HG02870 (cell line): ENCODE data around the gene SND1.
"Not testable (repeated sequence)": the region's sequence is repeated elsewhere in the genome, so short reads cannot be mapped to it uniquely, and the experiment has no call there.

Experiments used
- ATAC-seq: cut with Tn5 transposase; IDR thresholded peaks from one replicate; pipeline ENCODE4 v1.9.1; 2021; ENCODE audit warnings: mild to moderate bottlenecking, moderate library complexity; ENCODE audit not compliant: unreplicated experiment

Gene SND1

DNA sequence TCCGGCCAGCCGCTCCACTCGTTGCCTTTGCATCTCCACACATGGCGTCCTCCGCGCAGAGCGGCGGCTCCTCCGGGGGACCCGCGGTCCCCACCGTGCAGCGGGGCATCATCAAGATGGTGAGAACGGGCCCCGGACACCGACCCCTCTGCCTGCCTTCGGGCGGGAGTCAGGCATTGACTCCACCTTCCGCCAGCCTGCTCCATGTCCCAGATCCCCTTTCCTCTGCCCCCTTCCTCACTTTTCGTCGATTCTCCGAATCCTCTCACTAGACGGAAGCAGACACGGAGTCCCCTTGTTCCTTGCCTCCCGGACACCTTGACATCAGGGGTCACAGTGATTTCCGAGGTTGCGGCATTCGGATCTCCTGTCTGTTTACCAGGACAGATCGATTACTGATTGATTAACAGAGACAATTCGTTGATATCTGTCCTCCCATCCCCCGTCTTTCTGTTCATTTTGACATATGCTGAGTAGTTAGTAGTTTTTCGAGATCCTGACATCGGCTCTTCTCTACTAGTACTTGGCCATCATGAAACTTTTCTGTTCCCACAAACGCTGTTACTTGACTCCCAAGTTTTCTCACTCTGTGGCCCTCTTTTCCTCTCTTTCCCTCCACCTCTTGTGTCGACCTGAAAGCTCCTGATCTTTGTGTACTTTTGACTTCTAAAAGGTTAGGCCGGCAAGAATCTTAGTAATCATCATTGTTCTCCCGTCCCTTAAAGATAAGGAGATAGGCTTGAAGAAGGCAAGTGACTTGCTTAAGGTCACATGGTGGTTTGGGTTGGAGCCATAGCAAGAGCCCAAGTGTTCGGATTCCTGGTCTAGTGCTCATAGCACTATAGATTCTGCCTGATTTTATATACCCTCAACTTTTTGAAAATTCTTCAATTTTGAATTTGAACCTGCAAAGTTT, 597 bp downstream of the SND1 start:
- peak; percentile 9 for ATAC-seq

DNA sequence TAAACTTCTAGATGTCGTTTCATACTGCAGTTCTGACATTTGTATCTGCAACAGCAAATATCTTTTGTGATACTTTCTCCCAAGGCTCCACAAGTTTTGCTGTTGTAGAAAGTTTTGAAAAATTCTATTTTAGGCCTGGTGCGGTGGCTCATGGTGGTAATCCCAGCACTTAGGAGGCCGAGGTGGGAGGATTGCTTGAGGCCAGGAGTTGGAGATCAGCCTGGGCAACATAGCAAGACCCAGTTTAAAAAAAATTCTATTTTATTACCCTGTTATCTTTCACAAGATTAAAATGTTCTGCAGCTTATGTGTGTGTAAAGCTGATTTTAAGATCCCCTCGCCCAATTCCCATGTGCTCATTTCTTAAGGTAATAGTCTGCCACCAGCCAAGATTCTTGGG, 1.4 kb downstream of the SND1 start:
- ATAC-seq: no peak

DNA sequence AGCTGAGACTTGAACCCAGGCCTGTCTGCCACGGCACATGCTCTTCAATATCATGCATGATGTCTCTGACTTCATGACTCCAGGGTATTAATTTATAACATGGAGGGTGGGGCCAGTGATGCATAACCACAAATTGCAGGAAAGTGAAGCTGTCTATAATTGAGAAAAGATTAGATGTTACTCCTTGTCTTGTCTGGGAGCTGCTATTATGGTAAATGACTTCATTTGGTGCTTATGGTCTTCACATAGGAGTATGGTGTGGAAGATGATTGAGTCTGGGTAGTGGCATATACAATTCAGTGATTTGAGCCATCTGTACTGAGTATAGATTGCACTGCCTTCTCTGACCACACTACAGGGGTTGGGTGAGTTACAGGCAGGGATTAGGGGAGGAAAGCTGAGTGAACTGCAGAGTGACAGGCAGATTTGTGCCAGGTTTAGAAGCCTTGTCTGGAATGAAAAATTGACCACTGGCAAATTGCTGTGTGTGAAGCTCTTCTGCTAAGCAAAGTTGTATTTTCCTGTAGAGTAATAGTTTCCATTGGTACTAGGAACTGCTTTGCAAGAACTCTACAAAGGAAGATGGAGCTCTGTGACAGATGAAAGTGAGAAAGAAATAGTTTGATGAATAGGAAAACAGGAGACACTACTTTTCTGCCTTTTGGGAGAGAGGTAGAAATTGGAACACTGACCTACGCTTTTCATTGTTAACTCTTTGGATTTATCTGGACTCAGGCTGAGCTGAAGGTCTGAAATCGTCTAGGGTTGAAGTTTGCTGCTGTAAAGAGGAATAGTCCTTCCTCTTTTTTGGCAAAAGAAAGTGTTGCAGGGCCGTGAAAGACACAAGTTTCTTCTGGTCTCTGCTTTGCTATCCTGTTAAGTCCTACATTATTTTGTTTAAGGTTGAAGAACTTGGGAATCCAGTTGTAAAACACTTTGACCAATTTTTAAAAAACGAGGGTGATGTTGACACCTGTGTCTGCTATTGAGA, 2.7 kb downstream of the SND1 start:
- ATAC-seq: no peak

DNA sequence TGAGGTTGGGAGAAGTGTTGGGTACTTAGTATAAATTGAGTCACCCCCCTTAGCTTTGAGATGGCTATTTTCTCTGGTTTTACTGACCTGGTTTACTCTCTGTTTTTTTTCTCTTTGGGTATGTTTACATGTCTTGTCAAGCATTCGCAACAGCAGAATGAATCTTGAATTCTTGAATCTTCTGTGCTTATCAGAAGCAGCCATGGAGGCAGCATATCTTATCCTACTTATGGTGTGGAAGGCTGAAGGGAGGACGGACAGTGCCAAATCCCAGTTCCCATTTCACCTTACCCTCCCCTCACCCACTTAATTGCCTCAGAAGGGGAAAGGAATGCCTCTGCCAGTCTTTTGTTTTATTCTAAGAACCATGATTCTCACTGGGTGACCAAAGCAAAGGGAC, 3.7 kb downstream of the SND1 start:
- no peak for ATAC-seq

DNA sequence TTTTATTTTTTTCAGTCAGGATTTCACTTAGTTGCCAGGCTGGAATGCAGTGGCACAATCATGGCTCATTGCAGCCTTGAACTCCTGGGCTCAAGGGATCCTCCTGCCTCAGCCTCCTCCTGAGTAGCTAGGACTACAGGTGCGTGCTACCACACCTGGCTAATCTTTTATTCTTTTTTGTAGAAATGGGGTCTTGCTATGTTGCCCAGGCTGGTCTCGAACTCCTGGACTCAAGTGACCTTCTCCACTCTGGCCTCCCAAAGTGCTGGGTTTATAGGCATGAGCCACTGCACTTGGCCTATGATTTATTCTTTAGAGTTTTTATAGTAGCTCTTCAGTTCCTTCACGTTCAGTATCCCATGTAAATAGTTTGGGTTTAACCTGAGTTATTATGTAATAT, 5.5 kb downstream of the SND1 start:
- ATAC-seq: no peak

DNA sequence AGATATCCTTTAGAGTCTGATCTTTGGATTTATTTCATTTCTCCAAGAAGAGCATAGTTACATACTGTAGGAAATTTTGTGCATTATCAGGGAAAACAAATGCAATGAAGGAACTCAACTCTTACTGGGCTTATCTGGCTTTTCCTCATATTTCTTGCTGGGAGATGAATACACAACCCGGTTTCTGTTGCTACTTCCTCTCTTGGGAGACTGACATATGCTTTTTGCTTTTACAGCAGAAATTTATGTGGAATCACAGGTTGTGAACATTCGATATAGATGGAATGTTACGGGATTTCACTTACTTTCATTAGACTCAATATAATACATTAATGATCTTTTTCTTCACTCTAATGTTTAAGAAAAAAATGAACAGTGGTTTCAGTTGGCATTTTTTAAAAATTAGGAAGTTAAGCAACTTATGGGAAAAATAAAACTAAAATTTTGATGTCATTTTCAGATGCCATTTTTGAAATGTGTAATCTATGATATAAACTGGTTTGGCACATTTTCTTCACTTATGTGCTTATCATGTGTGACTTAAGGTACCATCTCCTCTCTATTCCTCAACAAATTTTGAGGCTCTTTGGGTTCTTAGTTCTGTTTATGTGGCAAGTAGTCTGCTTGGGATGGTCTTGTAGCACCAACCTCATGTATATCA, 7.1 kb downstream of the SND1 start:
- no peak for ATAC-seq

DNA sequence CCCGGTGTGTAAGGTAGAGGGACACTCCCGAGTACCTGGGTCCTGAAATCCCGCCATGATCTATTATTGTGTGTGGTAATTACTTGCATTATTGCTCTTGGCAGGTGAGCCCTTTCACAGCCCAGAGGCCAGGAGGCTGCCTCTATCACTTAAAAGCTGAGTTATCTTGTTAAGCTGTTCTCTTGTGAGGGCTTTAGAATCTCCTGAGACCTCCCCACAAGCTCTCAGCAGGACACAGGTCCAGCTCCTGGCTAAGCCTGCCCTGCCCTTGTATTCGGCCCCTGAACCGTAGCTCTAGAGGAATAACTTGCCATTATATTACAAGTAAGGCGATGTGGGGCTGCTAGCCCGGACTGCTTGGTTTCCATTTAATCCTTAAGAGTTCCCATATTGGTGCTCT, 13.9 kb downstream of the SND1 start:
- ATAC-seq: no peak

DNA sequence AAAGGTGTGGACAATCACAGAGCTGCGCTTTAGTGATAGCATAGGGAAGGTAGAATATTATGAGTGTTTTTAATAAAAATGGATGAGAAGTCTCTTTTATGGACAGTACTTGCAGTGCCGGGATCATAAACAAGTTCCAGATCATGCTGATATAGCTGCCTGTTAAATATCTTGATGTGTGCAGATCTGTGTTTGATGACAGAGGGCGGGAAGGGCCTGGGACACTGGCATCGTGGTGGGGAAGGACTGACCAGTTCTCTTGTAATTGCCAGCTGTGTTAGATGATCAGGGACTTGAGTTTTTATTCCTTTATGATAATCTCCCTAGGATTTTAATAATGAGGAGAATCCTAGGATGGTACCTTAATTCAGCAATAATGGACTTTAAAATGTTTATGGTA, 14.6 kb downstream of the SND1 start:
- ATAC-seq: no peak

DNA sequence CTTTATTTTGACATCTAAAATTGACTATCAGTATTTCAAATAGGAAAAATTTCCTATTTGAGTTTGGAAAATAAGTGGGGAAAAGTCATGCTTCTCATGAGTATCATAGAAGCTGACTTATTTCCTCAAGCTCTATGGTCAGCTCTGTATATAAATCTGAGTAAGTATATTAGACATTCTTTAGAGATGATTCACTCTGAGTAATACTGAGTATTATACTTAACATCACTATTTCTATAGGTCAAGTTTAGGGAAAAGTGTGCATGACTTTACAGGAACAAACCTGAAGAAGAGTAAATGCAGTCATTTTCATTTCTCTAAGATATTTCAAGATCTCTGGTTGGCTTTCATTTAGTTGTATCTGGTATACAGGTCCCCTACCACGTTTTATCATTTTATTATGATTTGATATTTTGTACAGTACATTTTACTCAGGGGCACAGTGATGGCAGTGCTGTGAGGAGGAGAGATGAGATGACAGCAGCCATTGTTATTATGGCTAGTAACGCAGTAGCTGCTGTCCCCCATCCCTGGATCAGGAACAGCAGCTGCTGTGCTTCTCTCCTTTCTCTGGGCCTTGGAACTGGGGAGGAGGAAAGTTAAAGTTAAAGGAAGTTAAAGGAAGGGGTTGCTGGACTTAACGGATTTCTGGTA, 15.2 kb downstream of the SND1 start:
- ATAC-seq: peak; percentile 81

DNA sequence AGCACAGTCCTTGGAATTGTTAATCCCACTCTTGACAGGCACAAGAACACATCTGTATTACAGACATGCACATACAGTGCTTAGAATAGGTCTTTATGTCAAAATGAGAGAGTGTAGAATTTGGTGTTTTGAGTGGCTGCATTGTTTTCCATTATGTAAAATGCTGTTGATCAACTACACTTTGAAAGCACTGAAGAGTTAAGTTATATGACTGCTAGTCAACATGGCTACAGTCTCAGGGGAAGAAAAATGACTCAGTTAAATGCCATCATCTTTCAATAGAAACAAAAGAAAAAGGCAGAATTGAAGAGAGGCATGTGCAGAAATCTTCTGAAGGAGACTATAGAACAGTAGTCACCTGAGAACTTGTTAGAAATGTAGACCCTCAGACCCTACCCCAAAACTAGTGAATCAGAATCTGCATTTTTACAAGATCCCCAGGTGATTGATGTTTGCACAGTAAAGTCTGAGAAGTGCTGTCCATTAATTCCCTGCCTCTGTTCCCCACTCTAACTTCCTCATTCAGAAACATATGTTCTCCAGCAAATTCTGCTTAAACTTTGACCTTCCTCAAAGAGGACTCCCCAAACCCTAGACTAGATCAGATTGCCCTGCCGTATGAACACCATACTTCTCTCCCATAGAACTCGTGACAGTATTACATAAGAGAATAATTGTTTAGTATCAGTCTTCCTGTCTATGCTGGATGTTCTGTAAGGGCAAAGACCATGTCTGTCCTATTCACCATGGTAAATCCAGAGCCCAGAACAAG, 16.0 kb downstream of the SND1 start:
- no peak for ATAC-seq

DNA sequence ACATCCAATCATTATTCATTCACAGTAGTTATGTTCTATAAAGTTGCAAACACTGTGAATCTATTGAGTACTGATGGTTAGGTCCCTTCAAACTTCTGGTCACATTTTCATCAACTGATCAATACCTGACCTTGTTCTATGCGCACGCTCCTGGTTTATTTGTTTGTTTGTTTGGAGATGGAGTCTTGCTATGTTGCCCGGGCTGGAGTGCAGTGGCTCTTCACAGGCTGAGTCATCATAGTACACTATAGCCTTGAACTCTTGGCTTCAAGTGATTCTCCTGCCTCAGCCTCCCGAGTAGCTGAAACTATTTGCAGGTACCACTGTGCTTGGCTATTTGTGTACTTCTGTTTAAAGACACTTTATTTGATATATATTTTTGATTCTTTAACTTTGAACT, 19.3 kb downstream of the SND1 start:
- ATAC-seq: no peak

DNA sequence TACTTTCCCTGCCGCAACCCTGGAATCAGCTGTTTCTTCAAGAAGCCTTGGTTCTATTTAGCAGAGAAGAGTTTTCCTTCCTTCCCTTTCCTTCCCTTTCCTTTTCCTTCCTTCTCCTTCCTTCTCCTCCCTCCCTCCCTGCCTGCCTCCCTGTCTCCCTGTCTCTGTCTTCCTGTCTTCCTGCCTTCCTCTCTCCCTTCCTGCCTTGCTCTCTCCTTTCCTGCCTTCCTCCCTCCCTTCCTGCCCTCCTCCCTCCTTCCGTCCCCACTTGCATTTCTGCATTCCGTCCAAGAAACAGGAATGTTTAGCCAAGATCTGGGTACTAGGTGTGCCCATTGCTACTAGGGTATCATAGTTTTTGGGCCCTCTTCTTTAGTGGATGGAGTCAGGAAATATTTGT, 21.9 kb downstream of the SND1 start:
- no peak for ATAC-seq

DNA sequence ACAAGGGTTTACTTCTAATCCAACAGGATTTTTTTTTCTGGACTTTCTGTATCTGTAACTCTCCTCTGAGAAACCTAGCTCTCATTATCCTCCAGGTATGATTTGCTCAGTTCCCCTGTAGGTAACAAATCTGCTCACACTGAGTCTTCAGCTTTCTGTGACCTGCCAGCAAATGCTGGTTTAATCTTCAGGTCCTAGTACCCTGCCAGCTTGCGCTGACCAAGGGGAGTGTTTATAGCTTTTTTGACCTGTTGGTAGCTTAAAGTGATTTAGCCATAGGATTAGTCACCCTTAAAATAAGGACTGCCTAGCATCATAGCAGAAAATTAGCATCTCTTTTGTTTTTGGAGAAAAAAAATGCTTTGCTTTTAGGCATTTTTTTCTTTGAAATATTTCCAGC, 22.4 kb downstream of the SND1 start:
- no peak for ATAC-seq

DNA sequence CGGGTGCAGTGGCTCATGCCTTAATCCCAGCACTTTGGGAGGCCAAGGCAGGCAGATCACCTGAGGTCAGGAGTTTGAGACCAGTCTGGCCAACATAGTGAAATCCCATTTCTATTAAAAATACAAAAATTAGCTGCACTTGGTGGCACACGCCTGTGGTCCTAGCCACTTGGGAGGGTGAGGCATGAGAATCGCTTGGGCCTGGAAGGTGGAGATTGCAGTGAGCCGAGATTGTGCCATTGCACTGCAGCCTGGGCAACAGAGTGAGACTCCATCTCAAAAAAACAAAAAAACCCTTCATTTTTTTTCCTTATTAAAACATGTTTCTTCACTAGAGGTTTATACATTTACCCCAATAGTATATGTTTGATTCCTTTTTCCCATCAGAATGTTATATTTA, 22.9 kb downstream of the SND1 start:
- not testable (repeated sequence) for ATAC-seq

DNA sequence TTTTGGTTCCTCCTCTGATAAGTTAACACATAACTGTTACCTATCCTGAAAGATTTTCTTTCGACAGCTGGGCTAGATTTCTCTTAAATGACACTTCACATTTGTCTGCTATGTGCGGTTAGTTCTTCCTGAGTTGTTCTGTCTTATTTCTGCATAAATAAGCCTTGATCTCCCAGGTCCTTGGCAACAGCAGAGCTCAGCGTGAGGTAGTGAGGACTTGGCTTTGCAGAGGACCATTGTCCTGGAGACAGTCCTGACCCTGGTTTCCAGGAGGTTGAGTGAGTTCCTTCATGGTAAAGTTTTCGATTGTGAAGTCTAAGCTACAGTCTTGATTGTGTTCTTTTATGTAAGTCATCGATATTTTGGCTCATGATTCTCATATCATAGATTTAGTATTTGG, 23.7 kb downstream of the SND1 start:
- ATAC-seq: no peak

DNA sequence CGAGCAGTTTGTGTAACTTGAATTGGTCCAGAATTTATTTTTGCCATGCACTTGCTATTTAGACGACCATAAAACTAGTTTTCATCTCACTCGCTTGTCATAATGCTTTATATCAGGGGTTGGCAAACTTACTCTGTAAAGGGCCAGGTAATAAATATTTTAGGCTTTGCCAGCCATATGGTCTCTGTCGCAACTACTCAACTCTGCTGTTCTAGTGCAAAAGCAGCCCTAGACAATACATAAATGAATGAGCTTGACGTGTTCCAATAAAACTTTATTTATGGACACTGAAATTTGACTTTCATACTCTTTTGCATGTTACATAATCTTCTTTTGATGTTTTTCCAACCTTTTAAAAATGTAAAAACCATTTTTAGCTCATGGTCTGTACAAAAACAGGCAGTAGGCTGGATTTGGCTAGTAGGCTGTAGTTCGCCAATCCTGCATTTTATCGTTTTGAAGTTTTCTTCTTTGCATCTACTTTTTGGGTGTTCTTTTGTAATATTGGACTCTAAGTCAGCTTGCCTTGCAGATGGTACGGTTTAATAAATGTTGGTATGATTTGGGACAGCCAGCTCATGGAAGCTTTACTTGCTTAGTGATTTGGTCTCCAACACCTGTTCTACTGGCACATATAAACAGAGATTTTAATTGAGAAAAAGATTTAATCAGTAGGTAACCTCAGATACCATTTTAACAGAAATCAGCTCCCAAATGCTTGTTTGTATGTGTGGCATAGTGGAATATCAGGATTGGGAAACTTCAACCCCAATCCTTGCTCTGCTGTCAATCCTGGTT, 25.6 kb downstream of the SND1 start:
- no peak for ATAC-seq

DNA sequence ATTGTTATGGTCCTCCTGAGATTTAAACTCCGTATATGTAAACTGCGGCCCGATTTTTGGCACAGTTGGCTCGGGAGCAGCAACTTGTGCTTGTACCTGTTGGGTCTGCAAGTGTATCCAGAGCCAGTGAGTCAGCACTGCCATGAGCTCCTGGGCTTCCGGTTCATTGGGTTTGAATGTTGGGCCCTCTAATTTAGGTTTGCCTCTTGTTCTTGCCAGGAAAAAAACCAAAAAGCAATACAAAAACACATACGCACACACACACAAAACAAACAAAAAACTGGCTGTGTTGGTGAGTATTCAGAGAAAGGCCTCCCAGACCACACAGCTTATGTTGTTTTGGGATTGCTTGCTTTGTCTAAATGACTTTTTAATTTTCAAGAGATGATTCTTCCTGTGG, 26.3 kb downstream of the SND1 start:
- no peak for ATAC-seq

DNA sequence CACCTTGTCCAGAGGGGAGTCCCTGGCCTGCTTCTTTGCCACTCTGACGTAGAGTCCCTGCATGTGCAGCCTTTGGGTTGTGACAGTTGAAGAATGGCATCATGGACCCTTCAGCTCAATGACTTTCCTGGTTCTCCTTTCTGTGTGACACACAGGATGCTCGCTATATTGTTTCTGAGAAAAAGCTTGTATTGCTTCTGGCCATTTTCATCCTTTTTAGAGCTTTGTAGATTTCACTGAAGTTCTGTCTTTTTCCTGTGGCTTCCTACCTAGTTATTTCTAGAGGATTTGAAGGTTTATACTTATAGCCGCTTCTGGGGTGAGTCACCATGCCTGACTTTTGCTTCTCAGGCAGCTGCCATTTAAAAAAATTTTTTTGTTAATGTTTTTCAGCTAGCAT, 27.0 kb downstream of the SND1 start:
- peak; percentile 92 for ATAC-seq

DNA sequence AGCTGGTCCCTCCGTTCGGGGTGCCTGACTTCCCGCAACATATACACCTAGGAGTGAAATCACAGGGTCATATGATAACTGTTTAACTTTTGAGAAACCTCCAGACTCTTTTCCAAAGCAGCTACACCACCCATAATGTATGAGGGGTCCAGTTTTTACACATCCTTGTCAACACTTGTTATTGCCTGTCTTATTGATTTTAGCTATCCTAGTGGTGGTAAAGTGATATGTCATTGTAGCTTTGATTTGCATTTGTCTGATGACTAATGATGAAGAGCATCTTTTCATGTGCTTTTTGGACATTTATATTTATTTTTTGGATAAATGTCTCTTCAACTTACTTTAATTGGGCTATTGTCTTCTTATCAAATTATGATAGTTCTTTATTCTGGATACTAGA, 29.0 kb downstream of the SND1 start:
- no peak for ATAC-seq
